GM23248 (cell line): Measurements from ENCODE around the gene ALK. TPM values are rescaled to one million over a fixed set of nuclear protein-coding genes. Genes with fewer than 3 reads are reported as not detected.

Source experiments
- DNase-seq: peaks from one replicate; pipeline ENCODE4 v3.0.0-alpha.2; 2015
- H2AFZ ChIP-seq: fragments of 200-600 bp; sonication (generic); 2 replicates; pipeline ENCODE4 v1.6.1; 2016; ENCODE audit warnings: antibody characterized with exemption
- H3F3A ChIP-seq: fragments of 200-600 bp; sonication (generic); 2 replicates; pipeline ENCODE4 v1.6.1; 2016; ENCODE audit warnings: mild to moderate bottlenecking, antibody characterized with exemption, mixed run types; ENCODE audit not compliant: insufficient read depth
- H3K27ac ChIP-seq: fragments of 200-600 bp; sonication (generic); 2 replicates; pipeline ENCODE4 v1.5.1; 2016; ENCODE audit warnings: mild to moderate bottlenecking
- H3K27me3 ChIP-seq: fragments of 200-600 bp; sonication (generic); replicated peaks from 2 replicates; pipeline ENCODE4 v1.6.1; 2016; ENCODE audit warnings: mild to moderate bottlenecking; ENCODE audit not compliant: insufficient read depth
- H3K36me3 ChIP-seq: fragments of 200-600 bp; sonication (generic); 2 replicates; pipeline ENCODE4 v1.6.1; 2016; ENCODE audit warnings: low read depth, mild to moderate bottlenecking
- H3K4me1 ChIP-seq: fragments of 200-600 bp; sonication (generic); 2 replicates; pipeline ENCODE4 v1.6.1; 2016; ENCODE audit warnings: mild to moderate bottlenecking; ENCODE audit not compliant: insufficient read depth
- H3K4me2 ChIP-seq: fragments of 200-600 bp; sonication (generic); one replicate; pipeline ENCODE4 v1.6.1; 2016; ENCODE audit warnings: mild to moderate bottlenecking; ENCODE audit not compliant: unreplicated experiment
- H3K4me3 ChIP-seq: fragments of 200-600 bp; sonication (generic); 2 replicates; pipeline ENCODE4 v1.5.1; 2016; ENCODE audit warnings: mild to moderate bottlenecking
- H3K79me2 ChIP-seq: fragments of 200-600 bp; sonication (generic); 2 replicates; pipeline ENCODE4 v1.6.1; 2016; ENCODE audit warnings: mild to moderate bottlenecking; ENCODE audit not compliant: insufficient read depth
- H3K9ac ChIP-seq: fragments of 200-600 bp; sonication (generic); 2 replicates; pipeline ENCODE4 v1.6.1; 2016; ENCODE audit warnings: mild to moderate bottlenecking
- H3K9me2 ChIP-seq: fragments of 200-600 bp; sonication (generic); 2 replicates; pipeline ENCODE4 v1.6.1; 2016; ENCODE audit warnings: mixed run types, mild to moderate bottlenecking, moderate library complexity; ENCODE audit not compliant: insufficient read depth
- H3K9me3 ChIP-seq: fragments of 200-600 bp; sonication (generic); one replicate; pipeline ENCODE4 v1.6.1; 2017; ENCODE audit warnings: low read depth
- H4K20me1 ChIP-seq: fragments of 200-600 bp; sonication (generic); 2 replicates; pipeline ENCODE4 v1.6.0; 2016; ENCODE audit not compliant: insufficient read depth
- EZH2 ChIP-seq: fragments of 200-600 bp; sonication (generic); IDR thresholded peaks from 2 replicates; pipeline ENCODE4 v1.6.1; 2018; ENCODE audit warnings: antibody characterized with exemption, mild to moderate bottlenecking; ENCODE audit not compliant: insufficient read depth, poor library complexity, severe bottlenecking
- EZH2phosphoT487 ChIP-seq: fragments of 200-600 bp; sonication (generic); IDR thresholded peaks from 2 replicates; pipeline ENCODE4 v1.6.1; 2018; ENCODE audit warnings: antibody characterized with exemption, moderate library complexity, mild to moderate bottlenecking, low read depth; ENCODE audit not compliant: insufficient read depth
- WGBS, 2 experiments: methylation state at CpG; one replicate each; pipeline ENCODE4 v1.1.6; 2015 to 2017; ENCODE audit warnings: low lambda C conversion rate in 2 of 2, low coverage in 1 of 2; ENCODE audit errors: missing lambda C conversion rate in 2 of 2; 5-methylcytosine and 5-hydroxymethylcytosine counted together
- in situ Hi-C: fragments of 300-500 bp; cut with MboI; formaldehyde crosslinking; loops from 2 replicates; pipeline ENCODE4 v1.15.0; 2020
- polyA plus RNA-seq: library from polyadenylated mRNA; unstranded; fragments of >200 nt; fragmentation: Nextera tagmentation; extraction: Ambion mirVana; gene quantifications from 2 replicates; pipeline ENCODE4 v1.2.1, GENCODE V29; 2016
- total RNA-seq: library from RNA; depleted of rRNA; stranded (reverse); fragments of >200 nt; shearing (Covaris generic); gene quantifications from 2 replicates; pipeline ENCODE4 v1.2.3, GENCODE V29; 2014

Gene ALK
- total and polyA plus RNA-seq, 2 experiments from 2014 or later, result under 0.01 to 0.05 TPM

GRCh38 chr2:29560030-29560429 lies 361.4 kb downstream of the ALK start:
- no peak overlapping the region for H2AFZ ChIP-seq
- no peak overlapping the region for H3K9ac ChIP-seq
- H4K20me1 ChIP-seq, result no peaks in the 10 kb centered on the region
- no peaks in the 10 kb centered on the region for H3K9me3 ChIP-seq
- H3K9me2 ChIP-seq, result no peaks in the 10 kb centered on the region
- WGBS, 2 experiments, result 21 to 40% methylated on average over 1 of the region's 1 CpG
- no peaks in the 10 kb centered on the region for H3K36me3 ChIP-seq
- no peak overlapping the region for H3K4me2 ChIP-seq
- peaks cover 2% of the 10 kb centered on the region for H3K27me3 ChIP-seq
- no peaks in the 10 kb centered on the region for H3K79me2 ChIP-seq
- TF ChIP-seq EZH2, result no peak
- no peak for TF ChIP-seq EZH2phosphoT487
- in situ Hi-C loops, result no loop called here
- H3K27ac ChIP-seq, result no peak overlapping the region
- DNase-seq, result no peak
- H3K4me3 ChIP-seq, result no peak overlapping the region
- no peaks in the 10 kb centered on the region for H3K4me1 ChIP-seq
- H3F3A ChIP-seq, result no peaks in the 10 kb centered on the region

- Histone ChIP-seq H3K4me2 (no peak overlapping the region), H2AFZ (no peak overlapping the region), H3K79me2 (no peaks in the 10 kb centered on the region), H3K9me2 (no peaks in the 10 kb centered on the region), H3K36me3 (no peaks in the 10 kb centered on the region), H3F3A (no peaks in the 10 kb centered on the region), H3K9me3 (no peaks in the 10 kb centered on the region), H3K9ac (no peak overlapping the region), H4K20me1 (no peaks in the 10 kb centered on the region), H3K4me1 (no peaks in the 10 kb centered on the region), H3K4me3 (no peak overlapping the region), H3K27ac (no peak overlapping the region), H3K27me3 (no peaks in the 10 kb centered on the region; the same call in none of the 2 replicates)
- TF ChIP-seq EZH2phosphoT487, result no peak
- no peak for TF ChIP-seq EZH2
- WGBS, 2 experiments, result 0% methylated on average over 1 of the region's 1 CpG
- in situ Hi-C loops, result no loop called here
- no peak for DNase-seq
Observed at GRCh38 chr2:29559578-29559977, 361.8 kb downstream of the ALK start.

- no peaks in the 10 kb centered on the region for H3K9me2 ChIP-seq
- H3K4me2 ChIP-seq, result no peak overlapping the region
- in situ Hi-C loops, result no loop called here
- H4K20me1 ChIP-seq, result no peaks in the 10 kb centered on the region
- H3K4me1 ChIP-seq, result no peaks in the 10 kb centered on the region
- no peaks in the 10 kb centered on the region for H3K9me3 ChIP-seq
- H3K4me3 ChIP-seq, result no peak overlapping the region
- no peaks in the 10 kb centered on the region for H3K36me3 ChIP-seq
- H3K27ac ChIP-seq, result no peak overlapping the region
- H3K79me2 ChIP-seq, result no peaks in the 10 kb centered on the region
- TF ChIP-seq EZH2phosphoT487 (no peak), EZH2 (no peak)
- H2AFZ ChIP-seq, result no peak overlapping the region
- DNase-seq, result no peak
- H3F3A ChIP-seq, result no peaks in the 10 kb centered on the region
- H3K27me3 ChIP-seq, result no peaks in the 10 kb centered on the region; the same call in none of the 2 replicates
- no peak overlapping the region for H3K9ac ChIP-seq
Observed at GRCh38 chr2:29558097-29558496, 363.3 kb downstream of the ALK start.

GRCh38 chr2:29557268-29557667 lies 364.1 kb downstream of the ALK start:
- Histone ChIP-seq H3K4me2 (no peak overlapping the region), H3K27ac (no peak overlapping the region), H3K79me2 (no peaks in the 10 kb centered on the region), H3K4me1 (no peaks in the 10 kb centered on the region), H3K4me3 (no peak overlapping the region), H3K9ac (no peak overlapping the region), H3K9me3 (no peaks in the 10 kb centered on the region), H3F3A (no peaks in the 10 kb centered on the region), H3K36me3 (no peaks in the 10 kb centered on the region), H4K20me1 (no peaks in the 10 kb centered on the region), H3K9me2 (no peaks in the 10 kb centered on the region), H3K27me3 (no peaks in the 10 kb centered on the region; the same call in 1 of the 2 replicates), H2AFZ (no peak overlapping the region)
- TF ChIP-seq EZH2phosphoT487 (no peak), EZH2 (no peak)
- no peak for DNase-seq
- WGBS, 2 experiments, result 0 to 4% methylated on average over 1 of the region's 1 CpG
- in situ Hi-C loops, result no loop called here

GRCh38 chr2:29549069-29549380 lies 372.4 kb downstream of the ALK start:
- no peak overlapping the region for H3K4me2 ChIP-seq
- H3K79me2 ChIP-seq, result no peaks in the 10 kb centered on the region
- H3K4me1 ChIP-seq, result no peaks in the 10 kb centered on the region
- H3K9ac ChIP-seq, result no peak overlapping the region
- H4K20me1 ChIP-seq, result no peaks in the 10 kb centered on the region
- in situ Hi-C loops, result no loop called here
- no peak overlapping the region for H3K4me3 ChIP-seq
- H3K9me3 ChIP-seq, result no peaks in the 10 kb centered on the region
- no peaks in the 10 kb centered on the region for H3K9me2 ChIP-seq
- peaks cover 14% of the 10 kb centered on the region for H3K27me3 ChIP-seq
- H3K36me3 ChIP-seq, result no peaks in the 10 kb centered on the region
- DNase-seq, result no peak
- no peaks in the 10 kb centered on the region for H3F3A ChIP-seq
- 79 to 87% methylated on average over 2 of the region's 2 CpGs for WGBS, 2 experiments
- TF ChIP-seq EZH2phosphoT487, result no peak
- H2AFZ ChIP-seq, result no peak overlapping the region
- H3K27ac ChIP-seq, result no peak overlapping the region
